HG03521 (cell line): ENCODE data around the gene KIAA1671.
"Not testable (repeated sequence)": the region's sequence is repeated elsewhere in the genome, so short reads cannot be mapped to it uniquely, and the experiment has no call there.

Experiments used
- ATAC-seq: cut with Tn5 transposase; IDR thresholded peaks from one replicate; pipeline ENCODE4 v1.9.1; 2021; ENCODE audit warnings: mild to moderate bottlenecking, moderate library complexity; ENCODE audit not compliant: unreplicated experiment

Gene KIAA1671

GRCh38 chr22:25161916-25162530 lies 209.5 kb downstream of the KIAA1671 start:
- no peak for ATAC-seq

- ATAC-seq: no peak
Measured at GRCh38 chr22:25162561-25162960, 210.0 kb downstream of the KIAA1671 start.

- ATAC-seq: no peak
Measured at GRCh38 chr22:25165785-25166184, 213.3 kb downstream of the KIAA1671 start.

GRCh38 chr22:25166266-25167040 lies 213.9 kb downstream of the KIAA1671 start:
- no peak for ATAC-seq

- ATAC-seq: no peak
Measured at GRCh38 chr22:25167082-25167481, 214.6 kb downstream of the KIAA1671 start.

- ATAC-seq: no peak
Measured at GRCh38 chr22:25167834-25168601, 215.5 kb downstream of the KIAA1671 start.

DNA sequence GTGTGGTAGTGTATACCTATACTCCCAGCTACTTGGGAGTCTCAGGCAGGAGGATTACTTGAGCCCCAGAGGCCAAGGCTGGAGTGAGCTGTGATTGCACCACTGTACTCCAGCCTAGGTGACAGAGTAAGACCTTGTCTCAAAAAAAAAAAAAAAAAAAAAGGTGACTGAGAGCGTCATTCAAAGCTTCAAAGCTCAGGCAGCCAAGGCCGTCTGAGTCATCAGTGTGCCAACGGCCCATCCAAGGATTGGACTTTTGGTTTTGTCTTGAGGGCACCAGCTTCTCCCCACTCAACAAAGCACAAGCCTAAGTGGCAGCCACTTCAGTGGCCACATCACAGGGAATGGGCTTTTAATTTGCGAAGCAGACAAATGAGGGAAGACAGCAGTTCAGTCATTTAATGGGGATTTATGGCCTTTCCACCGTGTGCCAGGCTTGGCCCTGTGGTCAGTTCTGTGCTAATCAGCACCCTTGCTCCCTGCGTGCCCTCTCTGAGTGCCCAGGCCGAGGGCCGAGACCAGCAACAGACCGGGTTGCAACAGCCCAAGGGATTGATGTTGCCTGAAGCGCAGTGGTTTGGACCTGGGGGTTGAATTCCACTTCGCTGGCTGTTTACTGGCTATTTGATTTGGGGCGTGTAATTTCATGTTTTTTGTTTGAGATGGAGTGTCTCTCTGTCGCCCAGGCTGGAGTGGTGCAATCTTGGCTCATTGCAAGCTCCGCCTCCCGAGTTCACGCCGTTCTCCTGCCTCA lies 216.9 kb downstream of the KIAA1671 start:
- no peak for ATAC-seq

GRCh38 chr22:25170426-25170980 lies 218.0 kb downstream of the KIAA1671 start:
- ATAC-seq: no peak

DNA sequence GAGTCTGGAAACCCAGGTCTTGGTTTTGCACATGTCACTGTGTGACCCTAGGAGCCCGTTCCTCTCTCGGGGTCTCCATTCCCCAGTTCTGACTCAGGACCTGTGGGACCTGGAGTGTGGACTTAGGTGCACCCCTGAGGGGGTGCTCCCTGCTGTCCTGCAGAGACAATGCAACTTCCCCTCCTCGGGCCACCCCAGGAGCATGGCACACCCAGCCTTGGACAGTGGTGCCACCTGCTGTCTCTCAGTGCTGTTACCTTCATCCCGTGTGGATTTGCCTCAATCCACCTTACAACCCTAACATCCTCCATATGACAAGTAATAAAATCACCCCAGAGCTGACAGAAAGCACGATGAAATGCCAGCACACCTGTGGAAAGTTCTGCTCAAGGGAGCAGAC lies 219.6 kb downstream of the KIAA1671 start:
- no peak for ATAC-seq

DNA sequence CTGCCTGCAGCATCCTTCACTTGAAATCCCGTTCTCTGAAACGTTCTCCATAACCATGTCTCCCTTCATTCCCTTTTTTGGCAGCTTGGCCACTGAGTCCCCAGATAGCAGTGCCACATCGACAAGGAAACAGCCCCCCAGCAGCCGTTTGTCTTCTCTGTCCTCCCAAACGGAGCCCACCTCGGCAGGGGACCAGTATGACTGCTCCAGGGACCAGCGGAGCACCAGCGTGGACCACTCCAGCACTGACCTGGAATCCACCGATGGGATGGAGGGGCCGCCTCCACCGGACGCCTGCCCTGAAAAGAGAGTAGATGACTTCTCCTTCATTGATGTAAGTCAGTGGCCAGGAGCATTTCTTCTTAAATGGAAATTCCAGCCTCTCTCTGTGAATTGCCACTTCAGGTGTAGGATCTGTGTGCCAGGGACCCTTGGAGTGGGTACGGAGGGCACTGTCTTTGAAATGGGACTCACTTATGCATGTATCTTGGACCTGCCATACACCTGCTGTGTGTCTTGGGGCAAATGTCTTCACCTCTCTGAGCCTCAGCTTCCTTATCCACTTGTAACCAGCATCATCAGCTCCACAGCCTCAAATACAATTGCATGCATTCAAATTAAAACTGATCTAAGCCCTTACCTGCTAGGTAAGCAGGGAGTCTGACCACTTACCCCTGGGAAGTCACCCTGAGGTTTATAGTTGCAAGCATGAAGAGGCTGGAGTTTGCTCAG lies 221.8 kb downstream of the KIAA1671 start:
- no peak for ATAC-seq

DNA sequence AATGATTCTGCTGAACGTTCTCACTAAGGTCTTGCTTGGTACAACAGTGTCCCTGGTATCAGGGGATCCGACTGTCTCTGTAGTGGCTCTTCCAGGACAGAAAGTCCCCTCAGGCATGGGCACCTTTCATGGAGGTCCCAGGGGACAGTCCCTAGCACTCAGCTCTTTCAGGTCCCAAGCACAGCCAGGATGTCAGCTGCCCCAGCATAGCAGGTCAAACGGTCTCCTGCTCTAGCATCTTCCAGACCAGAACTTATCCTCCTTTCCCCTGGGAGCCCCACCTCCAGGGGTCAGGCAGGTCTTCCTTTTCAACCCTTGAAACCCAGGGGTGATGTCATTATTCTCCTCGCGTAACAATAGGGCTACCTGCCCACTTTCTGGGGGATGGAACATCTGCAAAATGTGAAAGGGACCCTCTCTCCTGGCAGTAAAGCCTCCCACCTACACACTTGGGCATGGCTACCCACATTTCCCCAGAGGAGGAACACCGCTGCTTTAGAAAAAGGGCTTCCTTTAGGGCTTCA lies 222.4 kb downstream of the KIAA1671 start:
- no peak for ATAC-seq

DNA sequence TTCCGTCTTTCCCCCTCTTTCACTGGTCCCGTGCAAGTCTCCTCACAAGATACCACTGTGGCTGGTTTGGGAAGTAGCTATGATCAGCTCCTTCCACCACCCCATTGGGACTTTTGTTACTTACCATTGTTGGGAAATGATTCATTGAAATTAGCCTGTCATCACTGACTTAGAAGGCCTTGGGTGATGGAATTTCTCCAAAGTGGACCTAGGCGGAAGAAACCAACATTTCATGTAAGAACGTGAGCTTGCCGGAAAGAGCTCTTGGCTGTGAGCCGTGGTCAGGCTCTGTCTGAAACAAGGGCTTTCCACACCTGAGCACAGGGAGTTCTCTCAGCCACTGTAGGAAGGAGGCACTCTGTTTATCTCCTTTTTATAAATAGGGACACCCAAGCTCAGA lies 223.7 kb downstream of the KIAA1671 start:
- ATAC-seq: no peak

DNA sequence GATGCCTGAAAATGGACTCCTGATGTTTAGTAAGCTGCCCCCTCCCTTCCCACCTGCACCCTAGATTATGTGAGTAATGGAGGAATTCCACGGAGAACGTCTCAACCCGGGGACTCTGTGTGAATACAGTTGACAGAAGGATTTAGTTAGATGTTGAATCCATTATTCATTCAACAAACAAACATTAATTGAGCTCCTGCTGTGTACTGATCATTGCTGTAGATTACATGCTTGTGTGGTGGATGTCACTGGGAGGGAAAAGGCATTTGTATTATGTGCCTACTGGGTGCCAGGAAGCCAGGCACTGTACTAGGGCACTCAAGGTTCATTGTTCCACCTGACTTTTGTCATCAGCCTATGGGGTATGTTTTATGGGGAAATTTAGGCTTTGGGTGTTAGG lies 224.3 kb downstream of the KIAA1671 start:
- no peak for ATAC-seq

- no peak for ATAC-seq
Measured at GRCh38 chr22:25177226-25177625, 224.7 kb downstream of the KIAA1671 start.

DNA sequence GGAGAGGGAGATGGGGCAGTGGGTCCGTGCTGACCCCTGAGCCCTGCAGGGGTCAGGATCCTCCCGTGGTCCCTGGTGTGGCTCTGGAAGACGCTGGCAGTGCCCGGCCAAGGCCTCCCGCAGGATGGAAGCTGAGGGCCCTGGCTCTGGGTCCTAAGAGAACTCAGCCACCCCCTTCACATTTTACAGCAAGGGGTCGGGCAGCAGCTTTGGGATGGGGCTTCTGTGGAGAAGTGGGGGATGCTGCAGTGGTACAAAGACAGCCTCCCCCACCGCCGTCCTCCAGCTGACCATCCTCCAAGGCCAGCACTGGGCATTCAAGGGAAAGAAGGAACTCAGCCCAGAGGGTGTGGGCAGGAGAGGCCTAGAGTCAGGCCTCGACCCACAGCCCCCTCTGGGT lies 225.4 kb downstream of the KIAA1671 start:
- ATAC-seq: no peak

DNA sequence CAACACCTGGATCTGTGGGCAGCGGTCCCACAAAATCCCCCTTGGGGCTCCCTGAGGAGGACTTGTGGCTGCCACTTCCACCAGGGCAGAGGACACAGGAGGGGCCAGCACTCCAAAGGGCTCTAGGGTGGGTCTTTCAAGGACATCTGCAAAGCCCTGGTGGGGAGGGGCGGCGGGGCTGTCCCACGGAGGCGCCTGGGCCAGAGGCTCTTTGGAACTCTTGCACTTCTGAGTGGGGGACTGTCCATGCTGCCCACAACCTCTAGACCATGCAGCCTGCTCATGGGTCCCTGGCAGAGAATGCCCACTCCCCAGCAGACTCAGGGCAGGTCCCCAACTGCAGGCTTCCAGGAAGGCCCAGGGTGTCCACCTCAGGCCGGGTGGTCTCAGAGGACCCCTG lies 225.8 kb downstream of the KIAA1671 start:
- ATAC-seq: not testable (repeated sequence)

DNA sequence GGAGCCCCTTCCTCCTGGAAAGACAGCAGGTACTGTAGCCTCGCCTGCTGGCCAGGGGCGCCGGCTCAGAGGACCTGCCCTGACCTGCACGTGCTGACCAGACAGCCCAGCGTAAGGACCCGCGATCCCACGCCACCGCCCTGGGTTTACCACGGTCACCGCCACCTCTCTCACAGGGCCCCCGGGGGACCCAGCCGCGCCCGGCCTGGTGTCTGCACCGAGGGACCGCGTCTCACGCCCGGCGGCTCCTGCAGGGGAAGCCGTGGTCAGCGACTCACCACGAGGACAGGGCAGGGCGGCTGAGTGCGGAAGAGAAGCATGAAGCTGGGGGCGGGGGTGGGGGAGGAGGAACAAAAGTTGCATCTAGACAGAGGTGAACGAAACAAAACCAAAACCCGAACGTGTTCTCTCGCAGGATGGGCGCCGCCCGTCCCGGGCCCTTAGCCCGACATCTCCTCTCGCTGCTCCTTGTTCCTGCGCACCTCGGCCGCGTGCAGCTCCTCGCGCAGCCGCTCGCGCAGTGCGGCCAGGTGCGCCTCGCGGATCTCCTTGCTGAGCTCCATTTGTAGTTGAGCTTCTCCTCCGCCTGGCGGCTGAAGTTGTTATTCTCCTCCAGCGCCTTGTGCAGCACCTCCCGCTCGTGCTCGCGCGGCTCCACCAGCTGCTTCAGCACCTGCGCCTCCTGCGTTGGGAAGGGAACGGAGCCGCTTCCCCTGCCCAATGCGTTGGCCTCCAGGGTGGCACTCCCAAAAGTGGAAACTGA lies 226.5 kb downstream of the KIAA1671 start:
- not testable (repeated sequence) for ATAC-seq

- ATAC-seq: no peak
Measured at GRCh38 chr22:25182131-25183110, 229.9 kb downstream of the KIAA1671 start.
